Hepatocyte (in vitro differentiated cells): ENCODE results near the gene HEPACAM.

Source experiments
- CTCF ChIP-seq: fragments of 200-600 bp; sonication (generic); IDR thresholded peaks from 2 replicates; pipeline ENCODE4 v1.5.1; 2016; ENCODE audit warnings: antibody characterized with exemption, mild to moderate bottlenecking; ENCODE audit not compliant: poor library complexity
- EZH2 ChIP-seq: fragments of 200-600 bp; sonication (generic); IDR thresholded peaks from 2 replicates; pipeline ENCODE4 v1.6.1; 2016; ENCODE audit warnings: antibody characterized with exemption, mild to moderate bottlenecking, borderline replicate concordance

GRCh38 chr11:124935548-124936514, at the start of gene HEPACAM:
- TF ChIP-seq CTCF (no peak), EZH2 (no peak)
